IgD-negative memory B cell (primary cell): ENCODE measurements around the gene GCNA. TPM values are rescaled to one million over a fixed set of nuclear protein-coding genes. Genes with fewer than 3 reads are reported as not detected.
A peak's percentile ranks its signal among the peaks of the same experiment; 100 is the strongest.
"Not testable (repeated sequence)": the region's sequence is repeated elsewhere in the genome, so short reads cannot be mapped to it uniquely, and the experiment has no call there.

Source experiments
- H3K27ac Mint-ChIP-seq, 3 donors: one replicate each; pipeline ENCODE4 v1.8.0; 2020 to 2022; ENCODE audit warnings: mild to moderate bottlenecking in 3 of 3, mixed read lengths in 3 of 3, moderate library complexity in 1 of 3
- H3K27me3 Mint-ChIP-seq: one replicate; pipeline ENCODE4 v1.8.0; 2021; ENCODE audit warnings: mixed read lengths
- H3K36me3 Mint-ChIP-seq: one replicate; pipeline ENCODE4 v1.8.0; 2020; ENCODE audit warnings: mild to moderate bottlenecking, mixed read lengths
- H3K4me1 Mint-ChIP-seq, 3 donors: one replicate each; pipeline ENCODE4 v1.8.0; 2020 to 2022; ENCODE audit warnings: mixed read lengths in 3 of 3, mild to moderate bottlenecking in 1 of 3
- H3K4me3 Mint-ChIP-seq, 4 donors: one replicate each; pipeline ENCODE4 v1.8.0; 2020 to 2022; ENCODE audit warnings: mild to moderate bottlenecking in 4 of 4, mixed read lengths in 4 of 4, moderate library complexity in 3 of 4
- H3K9me3 Mint-ChIP-seq, 3 donors: one replicate each; pipeline ENCODE4 v1.8.0; 2020 to 2021; ENCODE audit warnings: mixed read lengths in 3 of 3, mild to moderate bottlenecking in 1 of 3
- polyA plus RNA-seq: library from polyadenylated mRNA; unstranded; fragments of 300-500 nt; fragmentation: Illumina TruSeq; gene quantifications from one replicate; pipeline ENCODE4 v1.2.3, GENCODE V29; 2021

The GCNA gene
- polyA plus RNA-seq, 1 donor from 2014 or later: 0.38 TPM

DNA sequence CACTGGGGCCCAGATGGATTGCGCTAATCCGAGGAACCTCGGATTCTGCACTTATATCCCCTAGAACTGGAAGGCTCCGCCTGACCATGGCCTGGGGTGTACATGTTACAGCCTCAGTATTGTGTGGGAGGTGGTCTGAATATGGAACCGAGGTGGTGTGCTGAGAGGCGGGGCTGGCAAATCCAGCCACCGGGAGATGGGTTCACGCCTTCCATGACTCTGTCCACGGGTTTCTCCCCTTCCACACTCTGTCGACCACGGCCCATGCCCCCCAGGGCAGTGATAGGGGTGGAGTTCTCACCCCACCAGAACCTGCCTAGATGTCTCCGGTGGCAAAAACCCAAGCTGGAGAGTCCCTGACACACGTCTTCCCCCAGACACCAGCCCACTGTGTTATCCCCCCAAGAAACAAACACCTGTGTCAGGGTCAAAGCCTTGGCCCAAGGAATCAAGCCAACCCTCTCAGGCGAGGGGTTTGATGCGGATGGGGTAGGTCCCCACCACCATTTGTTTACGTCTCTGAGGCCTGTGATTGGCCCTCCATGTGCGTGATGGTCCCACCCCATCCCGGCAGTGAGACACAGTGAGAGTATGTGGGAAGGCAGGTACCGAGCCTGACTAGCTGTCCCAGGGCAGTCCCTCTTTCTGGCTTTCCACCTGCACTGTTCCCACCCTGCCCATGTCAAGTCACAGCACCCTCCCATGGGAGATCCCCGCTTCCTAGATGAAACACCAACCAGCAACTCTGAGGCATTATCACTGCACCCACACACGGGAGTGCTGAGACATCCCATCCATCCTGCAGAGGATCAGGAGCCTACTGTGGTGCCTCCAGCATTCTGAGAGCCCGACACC, 82.6 kb downstream of the GCNA start:
- Mint-ChIP-seq H3K27me3 (peaks cover 5% of the 10 kb centered on the region), H3K27ac (peak overlapping the region in 1 of 3 donors; percentile 19)

DNA sequence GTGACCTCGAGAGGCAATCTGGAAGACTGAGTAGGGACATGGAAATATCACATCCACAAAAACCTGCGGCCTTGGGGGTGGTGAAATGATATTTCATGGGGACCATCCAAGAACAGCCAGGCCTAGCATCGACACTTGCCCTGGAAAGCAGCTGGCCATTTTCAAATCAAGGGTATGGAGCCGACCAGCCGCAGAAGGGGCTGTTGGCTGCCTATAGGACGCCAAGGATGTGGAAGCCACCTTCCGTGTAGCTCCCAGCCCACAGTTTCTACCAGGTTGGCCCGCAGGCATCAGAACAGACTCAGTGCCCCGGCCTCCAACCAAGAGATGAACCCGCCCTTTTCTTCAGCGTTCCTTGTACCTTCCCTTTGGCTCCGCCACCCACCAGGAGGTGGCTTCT, 83.7 kb downstream of the GCNA start:
- no peaks in the 10 kb centered on the region for H3K36me3 Mint-ChIP-seq
- H3K27ac Mint-ChIP-seq: no peak overlapping the region
- no peak overlapping the region for H3K4me3 Mint-ChIP-seq
- peaks cover 5% of the 10 kb centered on the region for H3K27me3 Mint-ChIP-seq
- H3K4me1 Mint-ChIP-seq: peaks cover 0 to 4% (median 4%) of the 10 kb centered on the region in 3 donors
- no peaks in the 10 kb centered on the region for H3K9me3 Mint-ChIP-seq

More for the DNA sequence above, 82.6 kb downstream of the GCNA start:
- Mint-ChIP-seq H3K36me3 (no peaks in the 10 kb centered on the region), H3K4me1 (peaks cover 0 to 4% (median 4%) of the 10 kb centered on the region in 3 donors), H3K9me3 (no peaks in the 10 kb centered on the region), H3K4me3 (no peak overlapping the region)

DNA sequence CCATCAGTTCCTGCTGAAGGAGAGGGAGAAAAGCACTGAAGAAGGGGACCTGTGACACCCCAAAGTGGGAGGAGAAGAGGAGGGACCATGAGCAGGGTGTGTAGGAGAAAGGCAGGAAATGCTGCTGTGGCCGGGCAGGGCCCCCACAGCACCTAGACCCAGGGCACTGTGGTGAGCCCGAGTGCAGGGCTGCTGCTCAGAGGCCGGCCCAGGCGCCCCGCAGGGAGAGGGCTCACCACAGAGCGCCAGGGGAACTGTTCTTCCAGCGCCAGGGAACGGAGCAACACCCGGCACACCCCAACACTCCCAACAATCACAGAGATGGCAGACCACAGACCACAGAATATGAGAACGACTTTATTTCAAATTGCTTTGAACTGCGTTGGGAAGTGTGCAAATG, 84.4 kb downstream of the GCNA start:
- not testable (repeated sequence) for H3K27me3 Mint-ChIP-seq, H3K36me3 Mint-ChIP-seq, H3K9me3 Mint-ChIP-seq, H3K4me1 Mint-ChIP-seq
- Mint-ChIP-seq H3K27ac (peak overlapping the region in 1 of 3 donors; percentile 84), H3K4me3 (peak overlapping the region in 1 of 4 donors; percentile 17)

Other genes with a start within 250 kb of the GCNA start
- 10.1 TPM for gene TAF1, start 212.1 kb upstream of the GCNA start, polyA plus RNA-seq
- gene OGT, start 45.3 kb upstream of the GCNA start, polyA plus RNA-seq: 34.1 TPM
- 73.8 TPM for gene CXCR3, start 40.1 kb downstream of the GCNA start, polyA plus RNA-seq
- gene CXorf49, start 139.8 kb downstream of the GCNA start, polyA plus RNA-seq: not detected
- not detected for gene CXorf49B, start 184.9 kb downstream of the GCNA start, polyA plus RNA-seq